HEK293 (cell line): ENCODE data around the gene ROBO1.

ENCODE experiments used
- CTCF ChIA-PET: fragments of 350-600 bp; formaldehyde crosslinking; extraction: SDS; loops from one replicate; lab custom pipeline; 2021; ENCODE audit warnings: antibody characterized with exemption; lab: Yijun Ruan, JAX
- POLR2A ChIA-PET: fragments of 300-600 bp; formaldehyde crosslinking; extraction: SDS; loops from one replicate; lab custom pipeline; 2020; ENCODE audit warnings: antibody characterized with exemption, inconsistent platforms; lab: Yijun Ruan, JAX
- H3K27ac ChIP-seq: fragments of 200-500 bp; sonication (Bioruptor generic); 2 replicates; pipeline ENCODE4 v1.5.1; 2014; ENCODE audit warnings: low read depth, low read length, control low read depth, inconsistent platforms; ENCODE audit errors: extremely low read depth
- H3K36me3 ChIP-seq, 2 experiments: fragments of 200-500 bp in 1 of 2; sonication (Bioruptor generic) in 1 of 2; 1 replicate in 1 of 2; 2 replicates in 1 of 2; pipeline ENCODE4 v1.5.1; 2014 to 2017; ENCODE audit warnings: inconsistent platforms in 2 of 2, low read length in 2 of 2; ENCODE audit not compliant: control insufficient read depth in 2 of 2, insufficient read depth in 1 of 2
- H3K4me1 ChIP-seq: fragments of 200-500 bp; sonication (Bioruptor generic); 2 replicates; pipeline ENCODE4 v1.5.1; 2014; ENCODE audit warnings: mild to moderate bottlenecking, low read length, inconsistent platforms; ENCODE audit not compliant: control insufficient read depth, insufficient read depth
- H3K4me3 ChIP-seq: 2 replicates; pipeline ENCODE4 v1.5.1; 2011; ENCODE audit warnings: low read depth, mild to moderate bottlenecking, control low read depth, low read length, moderate library complexity
- H3K9me3 ChIP-seq: fragments of 200-500 bp; sonication (Bioruptor generic); 2 replicates; pipeline ENCODE4 v1.5.1; 2014; ENCODE audit warnings: low read depth, low read length, inconsistent platforms; ENCODE audit not compliant: control insufficient read depth, insufficient read depth
- BCL11A ChIP-seq: fragments of 450-650 bp; formaldehyde crosslinking; IDR thresholded peaks from 2 replicates; pipeline ENCODE4 v1.5.1; 2016; ENCODE audit warnings: low read depth, missing biosample characterization, missing genetic modification characterization
- BCL11B ChIP-seq: fragments of 450-650 bp; formaldehyde crosslinking; IDR thresholded peaks from 2 replicates; pipeline ENCODE4 v1.5.1; 2016; ENCODE audit warnings: low read depth, missing biosample characterization, missing genetic modification characterization
- BCL6B ChIP-seq: fragments of 450-650 bp; formaldehyde crosslinking; IDR thresholded peaks from 2 replicates; pipeline ENCODE4 v1.5.1; 2017; ENCODE audit warnings: missing biosample characterization, missing genetic modification characterization
- IKZF3 ChIP-seq: fragments of 450-650 bp; IDR thresholded peaks from 2 replicates; pipeline ENCODE4 v1.5.0; 2018; ENCODE audit warnings: missing biosample characterization, mild to moderate bottlenecking, missing genetic modification characterization, moderate library complexity
- KLF17 ChIP-seq: fragments of 450-650 bp; formaldehyde crosslinking; IDR thresholded peaks from 2 replicates; pipeline ENCODE4 v1.5.1; 2016; ENCODE audit warnings: missing biosample characterization, missing genetic modification characterization
- KLF8 ChIP-seq: fragments of 450-650 bp; formaldehyde crosslinking; IDR thresholded peaks from 2 replicates; pipeline ENCODE4 v1.5.1; 2016; ENCODE audit warnings: missing biosample characterization, missing genetic modification characterization
- MZF1 ChIP-seq: fragments of 450-650 bp; formaldehyde crosslinking; IDR thresholded peaks from 2 replicates; pipeline ENCODE4 v1.5.1; 2017; ENCODE audit warnings: missing biosample characterization, missing genetic modification characterization, borderline replicate concordance
- ZBTB1 ChIP-seq: fragments of 450-650 bp; formaldehyde crosslinking; IDR thresholded peaks from 2 replicates; pipeline ENCODE4 v1.5.1; 2016; ENCODE audit warnings: missing biosample characterization, missing genetic modification characterization
- ZBTB21 ChIP-seq: fragments of 450-650 bp; formaldehyde crosslinking; IDR thresholded peaks from 2 replicates; pipeline ENCODE4 v1.5.1; 2017; ENCODE audit warnings: missing biosample characterization, missing genetic modification characterization
- ZBTB48 ChIP-seq: fragments of 450-650 bp; formaldehyde crosslinking; IDR thresholded peaks from 2 replicates; pipeline ENCODE4 v1.5.1; 2016; ENCODE audit warnings: missing biosample characterization, missing genetic modification characterization
- ZNF140 ChIP-seq: fragments of 450-650 bp; formaldehyde crosslinking; IDR thresholded peaks from 2 replicates; pipeline ENCODE4 v1.5.1; 2016; ENCODE audit warnings: missing biosample characterization, missing genetic modification characterization
- ZNF404 ChIP-seq: fragments of 450-650 bp; formaldehyde crosslinking; IDR thresholded peaks from 2 replicates; pipeline ENCODE4 v1.5.1; 2017; ENCODE audit warnings: missing biosample characterization, missing genetic modification characterization
- ZNF610 ChIP-seq: fragments of 450-650 bp; formaldehyde crosslinking; IDR thresholded peaks from 2 replicates; pipeline ENCODE4 v1.5.1; 2016; ENCODE audit warnings: missing biosample characterization, missing genetic modification characterization, borderline replicate concordance
- ZNF776 ChIP-seq: fragments of 450-650 bp; formaldehyde crosslinking; IDR thresholded peaks from 2 replicates; pipeline ENCODE4 v1.5.0; 2017; ENCODE audit warnings: missing biosample characterization, missing genetic modification characterization, borderline replicate concordance
- ZNF785 ChIP-seq: fragments of 450-650 bp; formaldehyde crosslinking; IDR thresholded peaks from 2 replicates; pipeline ENCODE4 v1.5.1; 2016; ENCODE audit warnings: missing biosample characterization, missing genetic modification characterization
- ZSCAN18 ChIP-seq: fragments of 450-650 bp; formaldehyde crosslinking; IDR thresholded peaks from 2 replicates; pipeline ENCODE4 v1.5.1; 2016; ENCODE audit warnings: missing biosample characterization, missing genetic modification characterization
- TF ChIP-seq, protein P1 (sequence below): fragments of 450-650 bp; formaldehyde crosslinking; IDR thresholded peaks from 2 replicates; pipeline ENCODE4 v1.5.1; 2017; ENCODE audit warnings: missing biosample characterization, missing genetic modification characterization
- TF ChIP-seq, protein P2 (sequence below): fragments of 450-650 bp; formaldehyde crosslinking; IDR thresholded peaks from 2 replicates; pipeline ENCODE4 v1.5.1; 2016; ENCODE audit warnings: missing biosample characterization, missing genetic modification characterization
- TF ChIP-seq, protein P3 (sequence below): fragments of 450-650 bp; formaldehyde crosslinking; IDR thresholded peaks from 2 replicates; pipeline ENCODE4 v1.5.1; 2016; ENCODE audit warnings: missing biosample characterization, missing genetic modification characterization, borderline replicate concordance

The ROBO1 gene

DNA sequence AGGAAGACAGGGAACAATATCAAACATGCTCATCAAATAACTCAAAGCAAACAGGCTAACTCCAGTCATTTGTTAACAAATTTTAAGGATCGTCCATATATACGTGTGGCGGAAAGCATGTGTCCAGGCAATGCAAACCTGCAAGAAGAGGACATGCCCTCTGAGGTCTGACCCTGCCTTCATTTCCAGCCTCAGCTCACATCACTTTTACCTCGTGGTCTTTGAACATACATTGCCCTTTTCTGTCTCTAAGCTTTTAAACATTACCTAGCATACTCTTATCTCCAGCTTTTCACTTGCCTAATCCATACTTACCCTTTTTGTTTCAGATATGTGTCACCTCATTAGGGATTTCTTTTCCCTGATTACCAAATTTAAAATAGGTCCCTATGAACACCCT, 944.4 kb downstream of the ROBO1 start:
- ChIA-PET POLR2A (no interaction called here), CTCF (no interaction called here)
- Histone ChIP-seq H3K36me3 (no peaks in the 10 kb centered on the region), H3K4me1 (no peaks in the 10 kb centered on the region), H3K4me3 (no peak overlapping the region), H3K27ac (no peak overlapping the region), H3K9me3 (no peaks in the 10 kb centered on the region)
- TF ChIP-seq ZBTB1: no peak
- no peak for TF ChIP-seq BCL11A (tag by site-specific recombination)
- no peak for TF ChIP-seq BCL11B (tag by site-specific recombination)
- TF ChIP-seq ZBTB48: no peak
- no peak for TF ChIP-seq KLF8 (tag by site-specific recombination)
- TF ChIP-seq ZNF776 (tag by site-specific recombination): no peak
- TF ChIP-seq, protein P1, sequence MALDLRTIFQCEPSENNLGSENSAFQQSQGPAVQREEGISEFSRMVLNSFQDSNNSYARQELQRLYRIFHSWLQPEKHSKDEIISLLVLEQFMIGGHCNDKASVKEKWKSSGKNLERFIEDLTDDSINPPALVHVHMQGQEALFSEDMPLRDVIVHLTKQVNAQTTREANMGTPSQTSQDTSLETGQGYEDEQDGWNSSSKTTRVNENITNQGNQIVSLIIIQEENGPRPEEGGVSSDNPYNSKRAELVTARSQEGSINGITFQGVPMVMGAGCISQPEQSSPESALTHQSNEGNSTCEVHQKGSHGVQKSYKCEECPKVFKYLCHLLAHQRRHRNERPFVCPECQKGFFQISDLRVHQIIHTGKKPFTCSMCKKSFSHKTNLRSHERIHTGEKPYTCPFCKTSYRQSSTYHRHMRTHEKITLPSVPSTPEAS (tag by site-specific recombination): no peak
- no peak for TF ChIP-seq ZNF140 (tag by site-specific recombination)
- no peak for TF ChIP-seq IKZF3

GRCh38 chr3:78822726-78823125, 945.1 kb downstream of the ROBO1 start:
- no peak for TF ChIP-seq BCL6B (tag by site-specific recombination)
- no peak for TF ChIP-seq MZF1 (tag by site-specific recombination)
- no peak for TF ChIP-seq KLF17
- no peak for TF ChIP-seq ZBTB21 (tag by site-specific recombination)
- no peak for TF ChIP-seq ZSCAN18
- TF ChIP-seq, protein P2, sequence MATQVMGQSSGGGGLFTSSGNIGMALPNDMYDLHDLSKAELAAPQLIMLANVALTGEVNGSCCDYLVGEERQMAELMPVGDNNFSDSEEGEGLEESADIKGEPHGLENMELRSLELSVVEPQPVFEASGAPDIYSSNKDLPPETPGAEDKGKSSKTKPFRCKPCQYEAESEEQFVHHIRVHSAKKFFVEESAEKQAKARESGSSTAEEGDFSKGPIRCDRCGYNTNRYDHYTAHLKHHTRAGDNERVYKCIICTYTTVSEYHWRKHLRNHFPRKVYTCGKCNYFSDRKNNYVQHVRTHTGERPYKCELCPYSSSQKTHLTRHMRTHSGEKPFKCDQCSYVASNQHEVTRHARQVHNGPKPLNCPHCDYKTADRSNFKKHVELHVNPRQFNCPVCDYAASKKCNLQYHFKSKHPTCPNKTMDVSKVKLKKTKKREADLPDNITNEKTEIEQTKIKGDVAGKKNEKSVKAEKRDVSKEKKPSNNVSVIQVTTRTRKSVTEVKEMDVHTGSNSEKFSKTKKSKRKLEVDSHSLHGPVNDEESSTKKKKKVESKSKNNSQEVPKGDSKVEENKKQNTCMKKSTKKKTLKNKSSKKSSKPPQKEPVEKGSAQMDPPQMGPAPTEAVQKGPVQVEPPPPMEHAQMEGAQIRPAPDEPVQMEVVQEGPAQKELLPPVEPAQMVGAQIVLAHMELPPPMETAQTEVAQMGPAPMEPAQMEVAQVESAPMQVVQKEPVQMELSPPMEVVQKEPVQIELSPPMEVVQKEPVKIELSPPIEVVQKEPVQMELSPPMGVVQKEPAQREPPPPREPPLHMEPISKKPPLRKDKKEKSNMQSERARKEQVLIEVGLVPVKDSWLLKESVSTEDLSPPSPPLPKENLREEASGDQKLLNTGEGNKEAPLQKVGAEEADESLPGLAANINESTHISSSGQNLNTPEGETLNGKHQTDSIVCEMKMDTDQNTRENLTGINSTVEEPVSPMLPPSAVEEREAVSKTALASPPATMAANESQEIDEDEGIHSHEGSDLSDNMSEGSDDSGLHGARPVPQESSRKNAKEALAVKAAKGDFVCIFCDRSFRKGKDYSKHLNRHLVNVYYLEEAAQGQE (tag by site-specific recombination): no peak
- TF ChIP-seq ZNF785 (tag by site-specific recombination): no peak
- TF ChIP-seq, protein P3, sequence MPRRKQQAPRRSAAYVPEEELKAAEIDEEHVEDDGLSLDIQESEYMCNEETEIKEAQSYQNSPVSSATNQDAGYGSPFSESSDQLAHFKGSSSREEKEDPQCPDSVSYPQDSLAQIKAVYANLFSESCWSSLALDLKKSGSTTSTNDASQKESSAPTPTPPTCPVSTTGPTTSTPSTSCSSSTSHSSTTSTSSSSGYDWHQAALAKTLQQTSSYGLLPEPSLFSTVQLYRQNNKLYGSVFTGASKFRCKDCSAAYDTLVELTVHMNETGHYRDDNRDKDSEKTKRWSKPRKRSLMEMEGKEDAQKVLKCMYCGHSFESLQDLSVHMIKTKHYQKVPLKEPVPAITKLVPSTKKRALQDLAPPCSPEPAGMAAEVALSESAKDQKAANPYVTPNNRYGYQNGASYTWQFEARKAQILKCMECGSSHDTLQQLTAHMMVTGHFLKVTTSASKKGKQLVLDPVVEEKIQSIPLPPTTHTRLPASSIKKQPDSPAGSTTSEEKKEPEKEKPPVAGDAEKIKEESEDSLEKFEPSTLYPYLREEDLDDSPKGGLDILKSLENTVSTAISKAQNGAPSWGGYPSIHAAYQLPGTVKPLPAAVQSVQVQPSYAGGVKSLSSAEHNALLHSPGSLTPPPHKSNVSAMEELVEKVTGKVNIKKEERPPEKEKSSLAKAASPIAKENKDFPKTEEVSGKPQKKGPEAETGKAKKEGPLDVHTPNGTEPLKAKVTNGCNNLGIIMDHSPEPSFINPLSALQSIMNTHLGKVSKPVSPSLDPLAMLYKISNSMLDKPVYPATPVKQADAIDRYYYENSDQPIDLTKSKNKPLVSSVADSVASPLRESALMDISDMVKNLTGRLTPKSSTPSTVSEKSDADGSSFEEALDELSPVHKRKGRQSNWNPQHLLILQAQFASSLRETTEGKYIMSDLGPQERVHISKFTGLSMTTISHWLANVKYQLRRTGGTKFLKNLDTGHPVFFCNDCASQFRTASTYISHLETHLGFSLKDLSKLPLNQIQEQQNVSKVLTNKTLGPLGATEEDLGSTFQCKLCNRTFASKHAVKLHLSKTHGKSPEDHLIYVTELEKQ (tag by site-specific recombination): no peak
- TF ChIP-seq ZNF404: no peak
- no peak for TF ChIP-seq ZNF140 (tag by site-specific recombination)
- no peak for TF ChIP-seq ZNF610 (tag by site-specific recombination)
- ChIA-PET CTCF (no interaction called here), POLR2A (no interaction called here)
- no peak overlapping the region for H3K4me3 ChIP-seq
- H3K27ac ChIP-seq: no peak overlapping the region
- H3K9me3 ChIP-seq: no peaks in the 10 kb centered on the region
- no peaks in the 10 kb centered on the region for H3K36me3 ChIP-seq
- no peaks in the 10 kb centered on the region for H3K4me1 ChIP-seq
